HG02610 (cell line): Measurements from ENCODE around the gene RNF138.
"Not testable (repeated sequence)": the region's sequence is repeated elsewhere in the genome, so short reads cannot be mapped to it uniquely, and the experiment has no call there.

Source experiments
- ATAC-seq: cut with Tn5 transposase; IDR thresholded peaks from one replicate; pipeline ENCODE4 v1.9.1; 2021; ENCODE audit warnings: mild to moderate bottlenecking, moderate library complexity; ENCODE audit not compliant: unreplicated experiment

The RNF138 gene

DNA sequence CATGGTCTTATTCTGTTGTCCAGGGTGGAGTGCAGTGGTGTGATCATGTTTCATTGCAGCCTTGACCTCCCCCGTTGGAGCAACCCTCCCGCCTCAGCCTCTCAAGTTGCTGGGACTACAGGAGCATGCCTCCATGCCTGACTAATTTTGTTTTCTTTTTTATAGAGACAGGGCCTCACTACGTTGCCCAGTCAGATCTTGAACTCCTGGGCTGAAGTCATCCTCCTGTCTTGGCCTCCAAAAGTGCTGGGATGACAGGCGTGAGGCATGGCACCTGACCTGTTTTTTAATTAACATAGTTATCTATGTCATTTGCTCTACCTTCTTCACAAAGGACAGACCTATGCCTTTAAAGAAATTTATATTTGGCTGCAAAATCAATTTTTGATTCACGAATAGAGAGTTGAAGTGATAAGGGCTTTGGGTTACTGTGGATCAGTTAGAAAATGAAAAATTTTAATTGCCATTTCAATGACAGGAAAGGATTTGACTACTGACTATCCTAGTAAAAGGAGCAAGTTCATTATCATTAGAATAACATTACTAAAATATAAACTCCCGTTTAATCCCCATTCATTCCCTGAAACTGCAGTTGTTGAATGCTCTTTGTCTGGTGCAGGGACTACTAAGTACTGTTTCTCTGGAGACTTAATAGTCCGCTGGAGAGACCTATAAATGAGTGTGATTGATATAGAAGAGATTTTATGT, 3.7 kb downstream of the RNF138 start:
- no peak for ATAC-seq

DNA sequence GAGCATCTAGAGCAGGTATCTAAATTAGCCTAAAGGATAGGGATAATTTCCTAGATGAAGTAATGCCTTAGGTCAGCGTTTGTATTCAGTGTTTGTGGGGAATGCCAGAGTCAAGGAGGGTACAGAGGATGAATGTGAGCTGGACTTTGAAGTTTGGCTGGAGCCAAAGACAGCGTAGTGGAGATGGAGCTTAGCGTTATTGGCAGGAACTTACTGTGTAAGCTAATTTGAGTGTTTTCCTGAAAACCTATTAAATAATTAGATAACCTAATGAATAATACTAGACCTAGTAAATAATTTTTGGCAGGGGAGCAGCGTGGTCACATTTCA, 4.2 kb downstream of the RNF138 start:
- no peak for ATAC-seq

GRCh38 chr18:32096946-32097345, 5.3 kb downstream of the RNF138 start:
- ATAC-seq = no peak

DNA sequence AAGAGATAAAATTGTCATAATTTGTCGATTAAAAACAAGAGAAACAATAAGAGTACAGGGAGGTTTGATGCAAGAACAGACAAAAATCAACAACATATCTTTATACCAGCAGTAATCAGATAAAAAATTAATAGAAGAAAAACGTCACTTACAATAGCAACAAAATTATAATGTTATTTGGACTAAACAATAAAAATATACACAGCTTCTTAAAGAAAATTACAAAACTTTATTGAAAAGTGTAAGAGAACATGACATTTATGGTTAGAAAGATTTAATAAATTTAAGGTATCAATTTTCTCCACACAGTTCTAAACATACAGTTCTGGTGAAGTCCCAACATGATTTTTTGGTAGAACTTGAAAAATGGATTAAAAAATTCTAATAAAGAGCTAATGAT, 12.8 kb downstream of the RNF138 start:
- ATAC-seq = no peak

- no peak for ATAC-seq
Measured at GRCh38 chr18:32110005-32110404, 18.3 kb downstream of the RNF138 start.

- ATAC-seq = no peak
Measured at GRCh38 chr18:32111706-32112105, 20.0 kb downstream of the RNF138 start.

- ATAC-seq = no peak
Measured at GRCh38 chr18:32112826-32113225, 21.2 kb downstream of the RNF138 start.

DNA sequence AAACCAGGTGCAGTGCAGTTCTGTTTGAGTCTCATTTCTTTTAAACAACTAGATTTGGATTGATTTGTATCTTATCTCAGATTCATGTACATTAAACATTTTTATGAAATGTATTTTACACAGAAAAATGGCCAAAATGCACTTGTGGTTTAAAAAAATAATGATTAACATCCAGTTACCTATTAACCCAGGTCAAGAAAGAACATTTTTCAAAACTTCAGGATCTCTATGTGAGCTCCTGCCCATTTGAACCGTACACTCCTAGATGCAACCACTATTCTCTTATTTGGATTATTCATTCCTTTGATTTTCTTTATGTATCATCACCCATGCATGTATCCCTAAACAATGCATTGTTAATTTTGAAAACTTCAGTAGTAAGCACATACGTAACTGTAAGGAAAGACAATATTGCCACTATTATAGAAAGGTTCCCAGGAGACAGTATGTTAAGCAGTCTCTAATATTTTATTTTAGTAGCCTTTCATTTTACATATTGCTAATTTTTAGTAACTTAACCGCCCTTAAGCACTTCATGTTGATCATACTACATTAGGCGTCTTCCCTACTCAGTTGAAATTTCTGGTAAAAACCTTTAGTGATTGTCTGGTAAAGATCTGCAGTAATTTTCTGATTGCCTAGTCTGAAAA, 22.7 kb downstream of the RNF138 start:
- ATAC-seq = no peak

DNA sequence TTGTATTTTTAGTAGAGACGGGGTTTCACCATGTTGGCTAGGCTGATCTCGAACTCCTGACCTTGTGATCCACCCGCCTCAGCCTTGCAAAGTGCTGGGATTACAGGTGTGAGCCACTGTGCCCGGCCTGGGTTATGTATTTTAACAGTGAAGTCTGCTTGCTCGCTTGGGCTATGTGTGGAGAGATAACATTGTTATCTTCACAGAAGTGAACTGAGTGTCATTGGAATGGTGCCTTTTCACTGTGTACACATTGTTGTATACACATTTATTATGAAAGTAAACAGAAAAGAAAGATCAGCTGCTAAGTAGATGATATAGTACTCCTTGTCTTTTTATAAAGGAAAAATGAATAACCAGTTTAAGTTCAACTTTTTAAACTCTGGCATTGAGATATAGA, 30.4 kb downstream of the RNF138 start:
- ATAC-seq = no peak

DNA sequence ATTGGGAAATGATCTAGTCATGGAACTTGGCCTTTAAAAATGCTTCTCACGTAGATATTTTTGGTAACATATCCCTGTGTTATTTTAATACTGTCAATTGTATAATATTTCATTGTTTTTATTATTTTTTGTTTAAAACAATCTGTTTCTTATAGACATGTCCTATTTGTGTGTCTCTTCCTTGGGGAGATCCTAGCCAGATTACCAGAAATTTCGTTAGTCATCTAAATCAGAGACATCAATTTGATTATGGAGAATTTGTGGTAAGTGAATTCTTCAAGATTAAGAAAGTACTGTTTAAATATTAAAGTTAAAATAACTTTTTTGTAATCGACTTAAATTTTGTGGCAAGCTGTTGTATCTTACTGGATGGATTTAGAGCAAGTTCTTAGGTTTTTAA, 34.9 kb downstream of the RNF138 start:
- ATAC-seq = no peak

GRCh38 chr18:32135625-32136024, 44.0 kb downstream of the RNF138 start:
- no peak for ATAC-seq

DNA sequence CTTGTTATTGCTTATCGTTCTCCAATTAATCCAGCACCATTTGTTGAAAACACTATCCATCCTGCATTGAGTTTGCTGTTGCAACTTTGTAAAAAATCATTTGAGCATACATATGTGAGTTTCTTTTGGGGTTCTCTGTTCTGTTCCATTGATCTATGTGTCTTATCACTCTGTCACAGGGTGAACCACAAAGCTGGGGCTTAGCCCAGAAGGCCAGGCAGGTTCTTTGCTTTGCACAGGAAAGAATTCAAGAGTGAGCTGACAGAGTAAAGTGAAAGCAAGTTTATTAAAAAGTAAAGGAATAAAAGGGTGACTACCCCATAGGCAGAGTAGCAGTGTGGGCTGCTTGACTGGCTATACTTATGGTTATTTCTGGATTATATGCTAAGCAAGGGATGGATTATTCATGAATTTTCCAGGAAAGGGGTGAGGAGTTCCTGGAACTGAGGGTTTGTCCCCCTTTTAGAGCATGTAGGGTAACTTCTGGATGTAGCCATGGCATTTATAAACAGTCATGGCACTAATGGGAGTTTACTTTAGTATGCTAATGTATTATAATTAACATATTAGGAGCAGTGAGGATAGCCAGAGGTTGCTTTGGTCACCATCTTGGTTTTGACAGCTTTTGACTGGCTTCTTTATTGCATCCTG, 46.8 kb downstream of the RNF138 start:
- no peak for ATAC-seq

- no peak for ATAC-seq
Measured at GRCh38 chr18:32139835-32140283, 48.2 kb downstream of the RNF138 start.

DNA sequence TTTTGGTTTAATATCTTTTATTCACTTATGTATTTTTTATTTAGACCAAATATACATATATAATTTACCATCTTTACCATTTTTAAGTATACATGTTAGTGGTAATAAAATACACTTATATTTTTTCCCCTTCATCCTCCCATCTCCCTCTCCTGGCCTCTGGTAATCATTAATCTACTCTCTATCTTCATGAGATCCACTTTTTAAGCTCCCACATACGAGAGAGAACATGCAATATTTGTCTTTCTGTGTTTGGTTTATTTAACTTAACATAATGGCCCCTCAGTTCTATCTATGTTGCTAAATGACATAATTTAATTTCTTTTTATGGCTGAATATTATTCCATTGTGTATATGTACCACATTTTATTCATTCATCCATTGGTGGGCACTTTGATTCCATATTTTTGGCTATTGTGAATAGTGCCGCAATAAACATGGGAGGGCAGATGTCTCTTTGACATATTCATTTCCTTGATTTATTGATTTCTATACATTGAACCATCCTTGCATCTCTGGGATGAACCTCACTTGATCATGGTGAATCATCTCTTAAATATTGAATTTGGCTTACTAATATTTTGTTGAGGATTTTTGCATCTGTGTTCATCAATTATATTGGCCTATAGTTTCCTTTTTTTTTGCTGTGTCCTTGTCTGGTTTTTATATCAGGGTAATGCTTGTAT, 56.7 kb downstream of the RNF138 start:
- ATAC-seq = no peak

DNA sequence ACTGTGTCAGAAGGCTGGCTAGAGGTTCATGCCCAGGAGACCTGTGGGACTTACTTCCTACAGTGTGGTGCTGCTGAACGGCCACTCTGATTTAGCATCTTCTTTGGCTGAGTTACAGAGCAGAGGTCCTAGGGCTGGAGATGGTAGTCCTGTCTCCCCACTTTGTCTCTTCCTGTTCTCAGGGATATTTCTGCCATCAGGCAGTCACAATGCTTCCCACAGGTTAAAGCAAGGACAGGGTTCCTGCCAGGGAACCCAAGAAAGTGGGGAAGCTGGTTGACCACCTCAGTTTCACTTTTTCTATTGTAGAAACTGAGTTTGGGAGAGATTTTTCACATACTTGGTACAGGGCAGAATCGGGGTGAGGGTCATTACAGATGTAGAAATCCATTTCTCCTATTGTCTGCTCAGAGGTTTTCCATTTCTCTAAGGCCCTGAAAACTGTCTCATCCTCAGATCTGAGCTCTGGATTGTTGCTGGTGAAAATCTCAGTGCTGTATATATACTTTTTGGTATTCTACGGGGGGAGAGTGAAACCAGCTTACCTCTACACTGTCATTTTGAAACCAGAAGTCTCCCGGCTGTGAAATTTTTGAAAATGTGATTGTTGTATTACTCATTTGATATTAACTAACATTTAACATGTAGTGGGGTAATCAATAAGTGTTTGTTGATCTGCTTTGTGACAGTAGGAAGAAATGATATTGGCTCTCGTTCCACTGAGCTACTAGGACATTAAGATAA, 61.2 kb downstream of the RNF138 start:
- peak; percentile 86 for ATAC-seq

GRCh38 chr18:32156855-32157254, 65.2 kb downstream of the RNF138 start:
- ATAC-seq = no peak

DNA sequence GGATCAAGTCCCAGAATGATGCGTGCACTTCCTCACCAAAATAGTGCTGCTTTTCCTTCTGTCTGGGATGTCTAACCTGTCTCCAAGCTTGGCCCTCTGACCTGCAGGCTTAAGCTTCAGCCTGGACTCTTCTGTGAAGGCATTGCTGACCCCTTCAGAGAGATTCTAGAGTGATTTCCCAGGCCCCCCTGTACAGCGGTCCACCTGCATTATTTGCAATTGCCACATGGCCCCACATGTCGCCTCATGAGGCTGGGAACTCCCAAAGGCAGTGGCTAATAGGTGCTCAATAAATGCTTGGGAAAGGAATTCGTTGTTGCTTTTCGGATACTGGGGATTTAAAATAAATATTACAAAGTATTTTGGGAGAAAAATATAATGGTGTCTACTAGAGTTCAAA, 65.9 kb downstream of the RNF138 start:
- ATAC-seq = no peak

GRCh38 chr18:32158108-32158624, 66.5 kb downstream of the RNF138 start:
- ATAC-seq = peak; percentile 90

DNA sequence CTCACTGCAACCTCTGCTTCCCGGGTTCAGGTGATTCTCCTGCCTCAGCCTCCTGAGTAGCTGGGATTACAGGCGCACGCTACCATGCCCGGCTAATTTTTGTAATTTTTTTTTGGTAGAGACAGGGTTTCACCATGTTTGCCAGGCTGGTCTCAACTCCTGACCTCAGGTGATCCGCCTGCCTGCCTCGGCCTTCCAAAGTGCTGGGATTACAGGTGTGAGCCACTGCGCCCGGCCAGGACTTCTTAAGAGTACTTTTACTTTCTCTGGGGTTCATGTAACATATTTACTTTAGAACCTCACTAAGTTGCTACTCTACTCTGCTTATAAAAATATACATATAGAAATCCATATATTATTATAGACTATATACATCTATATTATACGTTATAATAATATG, 67.0 kb downstream of the RNF138 start:
- ATAC-seq = not testable (repeated sequence)

GRCh38 chr18:32160547-32160946, 68.9 kb downstream of the RNF138 start:
- no peak for ATAC-seq
